B cell (primary cell): Measurements from ENCODE around the gene RICTOR. TPM values are rescaled to one million over a fixed set of nuclear protein-coding genes. Genes with fewer than 3 reads are reported as not detected.
"Not testable (repeated sequence)": the region's sequence is repeated elsewhere in the genome, so short reads cannot be mapped to it uniquely, and the experiment has no call there.

Source experiments
- ATAC-seq: fragments of 200-7000 bp; cut with Tn5 transposase; one replicate; pipeline ENCODE4 v1.10.0; 2021; ENCODE audit warnings: low read depth, mild to moderate bottlenecking, moderate number of reproducible peaks, moderate library complexity
- CTCF ChIA-PET: fragments of 350-600 bp; sonication (Branson Sonifier 250); formaldehyde crosslinking; loops from one replicate; lab custom pipeline; 2021; ENCODE audit warnings: antibody characterized with exemption, inconsistent platforms; lab: Charles Lee
- POLR2A ChIA-PET: fragments of 350-600 bp; sonication (Branson Sonifier 250); formaldehyde crosslinking; loops from one replicate; lab custom pipeline; 2021; ENCODE audit warnings: antibody characterized with exemption; lab: Charles Lee
- DNase-seq: peaks from one replicate; pipeline ENCODE4 v3.0.0; 2013
- H2AFZ ChIP-seq: 2 replicates; pipeline ENCODE4 v1.6.1; 2012; ENCODE audit warnings: mild to moderate bottlenecking, low read depth, low read length; ENCODE audit not compliant: insufficient read depth, poor library complexity, severe bottlenecking
- H3K27ac ChIP-seq, 2 donors: 1 replicate in 1 of 2; 2 replicates in 1 of 2; pipeline ENCODE4 v1.5.1; 2012 to 2013; ENCODE audit warnings: low read length in 2 of 2, mild to moderate bottlenecking in 2 of 2, moderate library complexity in 1 of 2
- H3K27me3 ChIP-seq, 4 experiments: fragments of 200-600 bp in 1 of 4; sonication (generic) in 1 of 4; replicated peaks in 1 of 4; 1 replicate in 2 of 4; 2 replicates in 2 of 4; pipeline versions ENCODE4 v1.6.1 to v1.7.0; 2013 to 2016; ENCODE audit warnings: low read length in 3 of 4, mild to moderate bottlenecking in 2 of 4, mixed read lengths in 1 of 4, moderate library complexity in 1 of 4; ENCODE audit not compliant: insufficient read depth in 4 of 4, control insufficient read depth in 3 of 4; ENCODE audit errors: control extremely low read depth in 1 of 4
- H3K36me3 ChIP-seq, 2 experiments: replicated peaks in 1 of 2; 1 replicate in 1 of 2; 2 replicates in 1 of 2; pipeline versions ENCODE4 v1.6.1 to v1.7.1; 2013; ENCODE audit warnings: low read length in 1 of 2; ENCODE audit not compliant: insufficient read depth in 2 of 2, control insufficient read depth in 1 of 2; ENCODE audit errors: control extremely low read depth in 1 of 2, extremely low read depth in 1 of 2
- H3K4me1 ChIP-seq, 2 donors: fragments of 200-600 bp in 1 of 2; sonication (generic) in 1 of 2; 1 replicate in 1 of 2; 2 replicates in 1 of 2; pipeline versions ENCODE4 v1.5.1 to v1.6.1; 2013 to 2017; ENCODE audit warnings: low read length in 2 of 2; ENCODE audit not compliant: control insufficient read depth in 2 of 2, insufficient read depth in 2 of 2
- H3K4me2 ChIP-seq: replicated peaks from 2 replicates; pipeline ENCODE3; 2012; ENCODE audit warnings: mild to moderate bottlenecking, low read depth, low read length; ENCODE audit not compliant: poor library complexity, severe bottlenecking
- H3K4me3 ChIP-seq, 5 experiments: fragments of 200-600 bp in 1 of 5; sonication (generic) in 1 of 5; 1 replicate in 3 of 5; 2 replicates in 2 of 5; pipeline versions ENCODE4 v1.5.1 to v1.7.0; 2011 to 2016; ENCODE audit warnings: low read length in 4 of 5, mild to moderate bottlenecking in 4 of 5, low read depth in 2 of 5, control low read depth in 1 of 5, moderate library complexity in 1 of 5; ENCODE audit not compliant: insufficient read depth in 1 of 5; ENCODE audit errors: control extremely low read depth in 1 of 5, extremely low read depth in 1 of 5
- H3K79me2 ChIP-seq: fragments of 200-600 bp; sonication (generic); one replicate; pipeline ENCODE4 v1.6.0; 2016; ENCODE audit warnings: low read length; ENCODE audit not compliant: control insufficient read depth, insufficient read depth
- H3K9ac ChIP-seq: fragments of 200-600 bp; sonication (generic); 2 replicates; pipeline ENCODE4 v1.6.1; 2017; ENCODE audit warnings: mild to moderate bottlenecking, low read length, moderate library complexity
- H3K9me3 ChIP-seq, 3 donors: one replicate each; pipeline versions ENCODE4 v1.6.1 to v1.7.1; 2013; ENCODE audit warnings: low read length in 2 of 3; ENCODE audit not compliant: control insufficient read depth in 2 of 3, insufficient read depth in 1 of 3; ENCODE audit errors: control extremely low read depth in 1 of 3
- H4K20me1 ChIP-seq: 2 replicates; pipeline ENCODE4 v1.6.0; 2012; ENCODE audit warnings: mild to moderate bottlenecking, low read length; ENCODE audit not compliant: insufficient read depth, control insufficient read depth, poor library complexity, severe bottlenecking
- H3K27ac Mint-ChIP-seq: one replicate; pipeline ENCODE4 v1.8.0; 2021; ENCODE audit warnings: mixed read lengths
- H3K27me3 Mint-ChIP-seq: one replicate; pipeline ENCODE4 v1.8.0; 2021; ENCODE audit warnings: mixed read lengths
- H3K4me1 Mint-ChIP-seq: one replicate; pipeline ENCODE4 v1.8.0; 2021; ENCODE audit warnings: mixed read lengths
- H3K4me3 Mint-ChIP-seq: one replicate; pipeline ENCODE4 v1.8.0; 2021; ENCODE audit warnings: mixed read lengths
- H3K9me3 Mint-ChIP-seq: one replicate; pipeline ENCODE4 v1.8.0; 2022; ENCODE audit warnings: mixed read lengths; ENCODE audit not compliant: insufficient read depth
- CTCF ChIP-seq: fragments of 200-600 bp; IDR thresholded peaks from one replicate; pipeline ENCODE4 v1.8.0; 2022; ENCODE audit warnings: antibody characterized with exemption, mild to moderate bottlenecking
- EZH2 ChIP-seq: IDR thresholded peaks from 2 replicates; pipeline ENCODE4 v1.6.1; 2012; ENCODE audit warnings: borderline replicate concordance, low read depth, mild to moderate bottlenecking, moderate library complexity, low read length; ENCODE audit not compliant: insufficient read depth, poor library complexity, severe bottlenecking
- WGBS: methylation state at CpG from one replicate; pipeline ENCODE4 v1.1.5; 2013; ENCODE audit warnings: missing lambda C conversion rate; ENCODE audit not compliant: insufficient coverage; 5-methylcytosine and 5-hydroxymethylcytosine counted together
- intact Hi-C: fragments of 100-400 bp; cut with micrococcal nuclease; formaldehyde crosslinking; loops from one replicate; pipeline ENCODE4 v1.10.0; 2022
- polyA plus RNA-seq: library from polyadenylated mRNA; depleted of rRNA; stranded (reverse); fragments of >200 nt; gene quantifications from 2 replicates; pipeline ENCODE4 v1.2.3, GENCODE V29; 2012
- total RNA-seq, 2 donors: library from RNA; stranded (reverse); fragments of 120-200 nt in 1 of 2; gene quantifications; 1 replicate in 1 of 2; 2 replicates in 1 of 2; pipeline versions ENCODE4 v1.2.3 to v1.2.4, GENCODE V29; 2013 to 2022

Gene RICTOR
- total and polyA plus RNA-seq, 2 donors (not counting 1 experiment from before 2014, with no cell fraction given): 15.4 to 84.3 TPM

DNA sequence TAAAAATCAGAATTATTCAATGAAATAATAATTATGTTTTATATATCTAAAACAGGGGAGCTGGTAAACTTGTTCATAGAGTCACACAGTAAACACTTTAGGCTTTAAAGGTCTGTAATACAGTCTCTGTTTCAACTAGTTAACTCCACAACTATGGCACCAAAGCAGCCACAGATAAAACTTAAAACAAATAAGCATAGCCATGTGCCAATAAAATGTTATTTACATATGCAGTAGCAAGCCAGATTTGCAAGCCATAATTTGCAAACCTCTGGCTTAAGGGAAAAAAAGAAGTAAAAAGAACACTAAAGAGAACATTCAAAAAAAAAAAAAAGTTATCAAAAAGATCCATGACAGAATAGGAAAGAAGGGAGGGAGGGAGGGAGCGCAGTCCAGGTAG, 24.9 kb downstream of the RICTOR start:
- H3K4me2 ChIP-seq: no peak overlapping the region
- Mint-ChIP-seq H3K4me1 (peaks cover 42% of the 10 kb centered on the region), H3K9me3 (no peaks in the 10 kb centered on the region), H3K4me3 (no peak overlapping the region), H3K27ac (no peak overlapping the region), H3K27me3 (no peaks in the 10 kb centered on the region)
- H3K4me3 ChIP-seq: no peak overlapping the region
- peaks cover 98% of the 10 kb centered on the region for H3K79me2 ChIP-seq
- ATAC-seq (no peak), DNase-seq (no peak)
- no CpG with 5 or more reads among the region's 1 CpG for WGBS
- TF ChIP-seq CTCF (no peak), EZH2 (no peak)
- no peaks in the 10 kb centered on the region for H3K9me3 ChIP-seq
- H3K27me3 ChIP-seq: no peaks in the 10 kb centered on the region
- no peak overlapping the region for H3K9ac ChIP-seq
- H3K36me3 ChIP-seq: peaks cover 2 to 6% of the 10 kb centered on the region in 2 experiments
- no peak overlapping the region for H3K27ac ChIP-seq
- peaks cover 2 to 3% of the 10 kb centered on the region in 2 donors for H3K4me1 ChIP-seq
- ChIA-PET POLR2A (no interaction called here), CTCF (no interaction called here)
- H2AFZ ChIP-seq: no peak overlapping the region
- H4K20me1 ChIP-seq: peaks cover 68% of the 10 kb centered on the region
- intact Hi-C loops: no loop called here

GRCh38 chr5:39040875-39041274, 33.3 kb downstream of the RICTOR start:
- Histone ChIP-seq H2AFZ (no peak overlapping the region), H3K4me3 (no peak overlapping the region), H3K27me3 (no peaks in the 10 kb centered on the region), H3K27ac (no peak overlapping the region), H3K4me1 (no peaks in the 10 kb centered on the region), H3K4me2 (no peak overlapping the region), H4K20me1 (peaks cover 40% of the 10 kb centered on the region), H3K36me3 (peaks cover 0 to 4% of the 10 kb centered on the region in 2 experiments), H3K79me2 (peaks cover 54% of the 10 kb centered on the region), H3K9me3 (no peaks in the 10 kb centered on the region), H3K9ac (no peak overlapping the region)
- DNase-seq: no peak
- ChIA-PET CTCF (interaction anchor here (0.8 kb wide), 1 partner anchor 39 kb away, joined by 6 read pairs; no protein-coding TSS in a partner anchor), POLR2A (no interaction called here)
- Mint-ChIP-seq H3K27ac (no peak overlapping the region), H3K27me3 (no peaks in the 10 kb centered on the region), H3K4me1 (peaks cover 43% of the 10 kb centered on the region), H3K9me3 (peaks cover 2% of the 10 kb centered on the region), H3K4me3 (no peak overlapping the region)
- no peak for TF ChIP-seq EZH2
- TF ChIP-seq CTCF: no peak
- ATAC-seq: no peak
- no CpG with 5 or more reads among the region's 1 CpG for WGBS
- intact Hi-C loops: loop anchor here (5.0 kb wide), 1 partner anchor 36 kb away; no protein-coding TSS in a partner anchor

- H3K4me3 ChIP-seq, H3K27ac Mint-ChIP-seq, H2AFZ ChIP-seq, DNase-seq, H3K27me3 ChIP-seq, H3K27me3 Mint-ChIP-seq, H3K36me3 ChIP-seq, ATAC-seq, H3K27ac ChIP-seq, H3K9me3 Mint-ChIP-seq, H3K9me3 ChIP-seq, H3K4me3 Mint-ChIP-seq, intact Hi-C loops, H3K9ac ChIP-seq, H3K4me2 ChIP-seq, POLR2A ChIA-PET: not testable (repeated sequence)
- Histone ChIP-seq H3K79me2 (peaks cover 30% of the 10 kb centered on the region), H3K4me1 (peaks cover 0 to 12% of the 10 kb centered on the region in 2 donors), H4K20me1 (peaks cover 16% of the 10 kb centered on the region)
- 100% methylated on average over 7 of the region's 12 CpGs for WGBS
- CTCF ChIA-PET: interaction anchor here (1.1 kb wide), 1 partner anchor 184 kb away, joined by 3 read pairs; no protein-coding TSS in a partner anchor
- H3K4me1 Mint-ChIP-seq: peaks cover 63% of the 10 kb centered on the region
These were observed 39.7 kb downstream of the RICTOR start for GRCh38 chr5:39034493-39034892.
